GM19452 (cell line): ENCODE data around the gene SFXN4.
"Not testable (repeated sequence)": the region's sequence is repeated elsewhere in the genome, so short reads cannot be mapped to it uniquely, and the experiment has no call there.

Experiments used
- ATAC-seq: cut with Tn5 transposase; IDR thresholded peaks from one replicate; pipeline ENCODE4 v1.9.1; 2021; ENCODE audit not compliant: unreplicated experiment

Gene SFXN4

DNA sequence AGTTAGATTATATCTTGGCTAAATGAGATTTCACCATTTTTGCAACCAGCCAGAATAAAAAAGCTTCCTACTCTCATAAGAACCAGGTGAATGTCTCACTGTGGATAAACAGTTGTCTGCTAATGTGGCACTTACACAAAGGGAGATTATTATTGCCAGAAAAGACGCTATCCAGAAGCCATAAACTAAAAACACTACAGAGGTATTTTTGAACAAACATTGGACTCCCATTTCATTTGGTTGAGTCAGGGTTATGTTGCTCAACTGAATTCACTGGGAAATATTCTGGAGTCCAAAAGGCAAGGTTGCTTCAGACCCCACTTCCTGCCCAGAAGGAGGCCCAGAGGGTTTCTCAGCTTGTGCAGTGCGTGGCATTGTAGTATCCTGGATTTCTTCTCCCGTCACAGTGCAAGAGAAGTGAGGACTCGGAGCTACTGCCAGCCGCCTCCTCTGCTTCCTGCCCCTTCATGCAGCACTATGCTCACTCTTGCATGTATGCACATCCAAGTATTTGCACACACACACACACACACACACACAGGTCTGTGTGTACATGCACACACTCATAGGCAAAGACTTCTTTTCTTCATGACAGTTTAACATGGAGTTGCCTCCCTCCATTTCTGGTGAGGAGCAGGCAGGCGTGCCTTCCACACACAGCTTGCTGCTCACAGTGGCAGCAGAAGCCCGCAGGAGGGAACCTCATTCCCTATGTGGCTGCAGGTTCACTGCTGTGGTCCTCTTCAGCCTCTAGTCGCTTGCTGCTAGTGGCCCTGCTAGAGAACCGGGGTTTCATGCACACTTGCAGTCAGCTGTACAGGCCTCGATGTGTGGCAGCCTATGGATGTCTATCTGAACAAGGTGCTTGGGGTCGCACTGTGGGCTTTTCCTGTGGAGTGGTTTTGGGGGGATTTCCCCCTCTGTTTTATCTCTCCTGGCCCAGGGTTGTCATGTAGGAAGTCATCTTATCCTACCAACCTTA, 51.5 kb downstream of the SFXN4 start:
- ATAC-seq, result no peak

DNA sequence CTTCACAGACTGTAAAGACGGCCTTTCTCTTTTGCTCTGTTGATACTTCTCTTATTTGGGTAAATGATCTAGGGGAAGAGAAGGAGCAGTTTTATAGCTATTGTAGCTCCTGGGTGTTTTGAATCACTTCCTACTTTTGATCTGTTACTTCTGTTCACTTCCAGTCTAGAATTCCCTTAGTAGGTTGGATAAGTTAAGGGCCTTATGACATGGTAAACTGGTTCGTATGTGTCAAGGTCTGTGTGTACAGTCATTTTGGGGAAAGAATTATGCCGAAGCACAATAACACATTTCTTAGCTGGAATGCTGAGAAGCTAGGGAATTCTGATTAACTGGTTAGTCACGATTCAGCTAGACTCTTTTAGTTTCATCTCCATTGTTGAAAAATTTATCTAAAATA, 53.5 kb downstream of the SFXN4 start:
- ATAC-seq, result no peak

DNA sequence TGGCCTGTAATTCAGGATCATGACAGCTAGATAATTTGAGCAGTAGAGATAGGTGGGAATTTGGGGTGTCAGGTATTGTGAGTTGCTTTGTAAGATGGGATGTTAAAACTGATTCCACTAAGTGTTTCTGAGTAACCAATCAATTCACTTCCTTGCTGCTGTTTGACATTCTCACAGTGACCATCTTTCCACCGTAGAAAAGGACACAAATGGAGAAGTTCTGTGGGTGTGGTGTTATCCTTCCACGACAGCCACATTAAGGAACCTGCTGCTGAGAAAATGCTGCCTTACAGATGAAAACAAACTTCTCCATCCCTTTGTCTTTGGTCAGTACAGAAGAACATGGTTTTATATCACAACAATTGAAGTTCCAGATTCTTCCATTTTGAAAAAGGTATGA, 57.7 kb downstream of the SFXN4 start:
- not testable (repeated sequence) for ATAC-seq

DNA sequence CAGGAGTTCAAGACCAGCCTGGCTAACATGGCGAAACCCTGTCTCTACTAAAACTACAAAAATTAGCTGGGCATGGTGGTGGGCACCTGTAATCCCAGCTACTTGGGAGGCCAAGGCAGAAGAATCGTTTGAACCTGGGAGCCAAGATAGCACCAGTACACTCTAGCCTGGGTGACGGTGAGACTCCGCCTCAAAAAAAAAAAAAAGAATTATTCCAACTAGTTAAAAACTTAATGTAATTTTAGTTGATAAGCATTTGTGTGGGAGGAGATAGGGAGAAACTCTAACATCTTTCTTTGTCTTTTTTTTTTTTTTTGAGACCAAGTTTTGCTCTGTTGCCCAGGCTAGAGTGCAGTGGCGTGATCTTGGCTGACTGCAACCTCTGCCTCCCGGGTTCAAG, 58.4 kb downstream of the SFXN4 start:
- ATAC-seq, result not testable (repeated sequence)

DNA sequence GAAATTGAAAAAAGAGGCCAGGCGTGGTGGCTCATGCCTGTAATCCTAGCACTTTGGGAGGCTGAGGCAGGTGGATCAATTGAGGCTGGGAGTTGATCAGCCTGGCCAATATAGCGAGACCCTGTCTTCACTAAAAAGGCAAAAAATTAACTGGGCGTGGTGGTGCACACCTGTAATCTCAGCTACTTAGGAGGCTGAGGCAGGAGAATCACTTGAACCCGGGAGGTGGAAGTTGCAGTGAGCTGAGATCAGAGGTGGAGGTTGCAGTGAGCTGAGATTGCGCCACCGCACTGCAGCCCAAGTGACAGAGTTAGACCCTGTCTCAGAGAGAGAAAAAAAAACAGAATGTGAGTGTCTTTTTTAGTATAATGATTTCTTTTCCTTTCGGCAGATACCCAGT, 59.6 kb downstream of the SFXN4 start:
- not testable (repeated sequence) for ATAC-seq

DNA sequence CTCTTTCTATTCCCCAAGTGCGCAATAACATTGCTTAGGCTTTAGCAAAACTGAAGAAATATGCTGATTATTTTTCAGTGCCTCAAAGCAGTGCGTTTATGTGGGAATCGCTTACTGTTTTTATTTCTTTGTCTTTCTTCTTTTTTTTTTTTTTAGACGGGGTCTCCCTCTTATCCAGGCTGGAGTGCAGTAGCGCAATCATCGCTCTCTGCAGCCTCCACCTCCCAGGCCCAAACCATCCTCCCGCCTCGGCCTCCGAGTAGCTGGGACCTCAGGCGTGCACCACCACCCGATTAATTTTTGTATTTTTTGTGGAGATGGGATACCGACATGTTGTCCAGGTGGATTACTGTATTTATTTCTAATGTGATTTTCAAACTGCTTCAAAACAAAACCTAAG, 60.4 kb downstream of the SFXN4 start:
- no peak for ATAC-seq

DNA sequence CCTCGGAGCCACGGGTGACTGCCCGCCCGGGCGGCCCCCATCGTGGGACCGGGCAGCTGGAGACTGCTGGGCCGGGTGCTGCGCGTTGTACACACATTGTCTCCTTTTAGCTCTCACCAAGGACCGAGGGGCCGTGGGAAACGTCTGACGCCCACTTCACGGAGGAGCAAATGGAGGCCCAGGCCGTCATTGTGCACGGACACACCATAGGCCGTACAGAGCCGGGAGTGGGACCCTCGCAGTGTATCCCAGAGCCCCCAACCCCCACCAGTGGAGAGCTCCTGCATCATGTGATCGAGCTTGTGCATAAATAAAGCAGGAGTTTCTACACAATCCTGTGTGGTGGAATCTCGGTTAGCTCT, 60.9 kb downstream of the SFXN4 start:
- ATAC-seq, result no peak

DNA sequence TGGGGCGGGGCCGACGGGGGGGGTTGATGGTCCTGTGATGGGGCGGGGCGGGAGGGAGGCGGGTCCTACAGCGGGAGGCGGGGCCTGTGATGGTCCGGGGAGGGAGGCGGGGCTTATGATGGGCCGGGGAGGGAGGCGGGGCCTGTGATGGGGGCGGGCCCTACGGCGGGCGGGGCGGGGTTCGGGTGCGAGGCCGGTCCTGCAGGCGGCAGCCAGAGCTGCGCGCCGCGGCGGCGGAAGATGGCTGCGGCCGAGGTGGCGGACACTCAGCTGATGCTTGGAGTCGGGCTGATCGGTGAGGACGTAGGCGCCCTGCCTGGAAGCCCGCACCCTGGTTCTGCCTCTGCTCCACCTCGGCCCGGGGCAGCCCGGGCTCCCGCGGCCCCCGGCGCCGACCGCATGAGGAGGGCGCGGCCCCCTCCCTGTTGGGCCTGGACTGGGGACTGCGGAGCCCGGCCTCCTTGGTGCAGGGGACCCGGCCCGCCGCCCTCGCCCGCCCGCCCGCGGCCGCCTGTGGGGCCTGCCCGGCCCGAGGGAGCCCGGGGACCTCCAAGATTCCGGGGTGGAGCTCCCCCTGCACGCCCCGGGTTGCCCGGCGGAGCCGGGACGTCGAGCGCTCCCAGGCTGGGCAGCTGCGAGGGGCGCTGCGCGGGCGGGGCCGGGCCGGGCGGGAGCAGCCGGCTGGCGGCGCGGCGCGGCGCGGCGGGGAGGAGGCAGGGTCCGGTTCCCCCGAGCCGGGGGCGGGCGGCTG, 61.4 kb downstream of the SFXN4 start, which contains the start of gene DENND10:
Gene DENND10, plus strand, starts transcription at position 211 of the 751 bp plus-strand sequence. Its CDS starts 30 bp downstream, at position 241.
- peak; percentile 93 for ATAC-seq

DNA sequence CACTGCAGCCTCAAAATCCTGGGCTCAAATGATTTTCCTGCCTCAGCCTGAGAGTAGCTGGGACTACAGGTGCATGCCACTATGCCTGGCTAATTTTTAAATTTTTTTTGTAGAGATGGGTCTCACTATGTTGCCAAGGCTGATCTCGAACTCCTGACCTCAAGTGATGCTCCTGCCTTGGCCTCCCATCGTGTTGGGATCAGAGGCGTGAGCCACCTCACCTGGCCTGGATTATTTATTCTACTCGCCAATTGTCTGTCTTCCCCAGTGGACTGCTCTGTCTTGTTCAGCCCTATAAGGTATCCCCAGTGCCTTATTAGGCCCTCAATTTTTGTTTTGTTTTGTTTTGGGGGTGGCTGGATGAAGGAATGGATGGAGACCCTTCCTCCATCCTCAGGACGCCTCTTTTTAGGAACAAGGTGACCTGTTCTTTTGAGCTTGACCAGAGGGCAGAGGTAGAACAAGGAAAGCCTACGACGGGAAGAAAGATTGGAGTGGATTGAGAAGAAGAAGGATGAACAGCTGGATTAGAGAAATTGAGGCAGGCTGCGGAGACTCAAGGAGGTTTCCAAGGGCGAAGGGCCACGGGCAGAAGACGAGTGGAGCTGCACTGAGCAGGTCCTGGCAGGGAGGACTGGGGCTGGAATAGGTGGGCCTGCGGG, 62.1 kb downstream of the SFXN4 start:
- no peak for ATAC-seq

DNA sequence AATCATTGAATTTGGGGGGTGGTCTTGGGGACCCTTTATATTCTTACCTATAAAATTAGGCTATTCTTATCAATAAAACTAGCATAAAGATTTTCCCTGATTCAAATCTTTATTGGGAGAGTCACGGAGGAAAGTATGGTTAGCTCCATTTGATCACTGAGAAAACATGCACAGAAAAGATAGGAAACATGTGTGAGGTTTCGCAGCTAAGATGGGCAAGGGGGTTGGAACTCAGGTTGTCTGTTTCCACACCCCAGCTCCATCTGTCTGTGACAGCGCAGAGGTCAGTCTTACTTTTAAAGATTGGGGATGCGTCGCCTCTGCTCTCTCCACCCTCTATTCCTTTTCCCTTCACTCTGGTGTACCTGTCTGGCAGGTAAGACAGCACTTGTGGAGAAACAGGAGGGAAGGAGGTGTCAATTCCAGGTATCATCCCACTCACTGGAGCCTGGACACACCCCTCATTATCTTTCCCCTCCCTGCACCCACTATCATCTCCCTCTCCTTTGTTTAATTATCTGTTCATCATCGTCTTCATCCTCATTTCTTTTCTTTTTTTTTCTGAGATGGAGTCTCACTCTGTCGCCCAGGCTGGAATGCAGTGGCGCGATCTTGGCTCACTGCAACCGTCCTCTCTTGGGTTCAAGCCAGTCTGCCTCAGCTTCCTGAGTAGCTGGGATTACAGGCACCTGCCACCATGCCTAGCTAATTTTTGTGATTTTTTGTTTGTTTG, 64.0 kb downstream of the SFXN4 start:
- ATAC-seq, result no peak

DNA sequence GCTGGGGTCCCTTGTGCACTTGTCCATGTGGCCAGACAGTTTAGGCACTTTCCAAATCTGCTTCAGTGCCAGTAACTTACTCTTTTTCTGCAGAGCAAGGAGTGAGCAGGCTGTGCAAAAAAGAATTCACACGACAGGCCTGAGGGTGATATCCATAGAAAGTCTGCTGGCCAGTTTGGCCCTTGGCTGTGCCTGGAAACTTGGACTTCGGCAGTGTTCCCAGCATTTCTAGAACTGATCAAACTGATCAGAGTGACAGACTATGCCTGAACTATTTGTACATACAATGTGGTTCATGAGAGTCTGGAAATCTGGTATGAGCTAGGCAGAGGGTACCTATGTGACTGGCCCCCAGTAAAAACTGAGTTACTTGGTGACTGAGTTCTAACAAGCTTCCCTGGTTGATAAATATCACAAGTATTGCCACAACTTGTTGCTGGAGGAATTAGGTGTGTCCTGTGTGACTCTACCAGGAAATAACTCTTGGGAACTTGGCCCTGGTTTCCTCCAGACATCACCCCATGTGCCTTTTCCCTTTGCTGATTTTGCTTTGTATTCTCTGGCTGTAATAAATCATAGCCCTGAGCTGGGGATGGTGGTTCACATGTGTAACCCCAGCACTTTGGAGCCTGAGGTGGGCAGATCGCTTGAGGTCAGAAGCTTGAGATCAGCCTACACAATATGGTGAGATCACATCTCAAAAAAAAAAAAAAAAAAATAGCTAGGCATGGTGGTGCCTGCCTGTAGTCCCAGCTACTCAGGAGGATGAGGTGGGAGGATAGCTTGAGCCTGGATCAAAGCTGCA, 64.9 kb downstream of the SFXN4 start:
- ATAC-seq, result no peak

DNA sequence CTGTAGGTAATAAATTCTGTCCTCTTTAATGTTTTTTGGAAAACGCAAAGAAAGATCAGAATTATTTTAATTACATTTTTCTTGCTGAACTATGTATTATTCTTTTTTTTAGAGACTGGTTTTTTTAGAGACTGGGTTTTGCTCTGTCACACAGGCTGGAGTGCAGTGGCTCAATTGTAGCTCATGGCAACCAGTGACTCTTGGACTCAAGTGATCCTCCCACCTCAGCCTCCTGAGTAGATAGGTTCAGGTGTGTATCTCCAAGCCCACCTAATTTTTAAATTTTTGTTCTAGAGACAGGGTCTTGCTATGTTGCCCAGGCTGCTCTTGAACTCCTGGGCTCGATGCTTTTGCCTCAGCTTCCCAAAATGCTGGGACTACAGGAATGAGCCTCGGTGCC, 66.9 kb downstream of the SFXN4 start:
- ATAC-seq, result no peak

DNA sequence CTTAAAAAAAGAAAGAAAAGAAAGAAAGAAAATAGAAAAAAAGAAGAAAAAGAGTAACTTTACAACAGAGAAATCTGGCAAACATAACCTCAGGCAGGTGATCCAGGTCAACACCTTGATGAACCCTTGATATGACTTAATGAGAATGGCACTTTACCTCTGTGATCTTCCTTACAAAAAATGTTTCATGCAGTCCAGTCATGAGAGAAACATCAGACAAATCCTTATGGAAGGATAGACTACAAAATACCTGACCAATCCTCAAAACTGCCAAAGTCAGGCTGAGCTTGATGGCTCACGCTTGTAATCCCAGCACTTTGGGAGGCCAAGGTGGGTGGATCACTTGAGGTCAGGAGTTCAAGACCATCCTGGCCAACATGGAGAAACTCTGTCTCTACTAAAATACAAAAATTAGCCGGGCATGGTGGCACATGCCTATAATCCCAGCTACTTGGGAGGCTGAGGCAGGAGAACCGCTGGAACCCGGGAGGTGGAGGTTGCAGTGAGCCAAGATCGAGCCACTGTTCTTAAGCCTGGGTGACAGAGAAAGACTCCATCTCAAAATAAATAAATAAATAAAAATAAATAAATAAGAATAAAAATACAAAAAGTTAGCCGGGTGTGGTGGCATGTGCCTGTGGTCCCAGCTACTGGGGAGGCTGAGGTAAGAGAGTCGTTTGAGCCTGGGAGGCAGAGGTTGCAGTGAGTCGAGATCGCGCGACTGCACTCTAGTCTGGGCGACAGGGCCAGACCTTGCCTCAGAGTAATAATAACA, 68.7 kb downstream of the SFXN4 start:
- ATAC-seq, result not testable (repeated sequence)

DNA sequence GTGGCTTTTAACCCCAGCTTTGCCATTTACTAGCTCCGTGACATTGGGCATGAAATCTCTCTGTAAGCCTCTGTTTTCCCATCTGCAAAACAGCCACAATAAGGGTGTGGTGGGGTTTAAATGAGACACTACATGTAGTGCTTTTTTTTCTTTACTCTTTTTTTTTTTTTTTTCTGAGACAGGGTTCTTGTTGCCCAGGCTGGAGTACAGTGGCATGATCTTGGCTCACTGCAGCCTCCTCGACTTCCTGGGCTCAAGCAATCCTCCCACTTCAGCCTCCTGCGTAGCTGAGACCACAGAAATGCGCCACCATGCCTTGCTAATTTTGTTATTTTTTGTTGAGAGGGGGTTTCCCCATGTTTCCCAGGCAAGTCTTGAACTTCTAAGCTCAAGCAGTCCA, 69.9 kb downstream of the SFXN4 start:
- ATAC-seq, result no peak

DNA sequence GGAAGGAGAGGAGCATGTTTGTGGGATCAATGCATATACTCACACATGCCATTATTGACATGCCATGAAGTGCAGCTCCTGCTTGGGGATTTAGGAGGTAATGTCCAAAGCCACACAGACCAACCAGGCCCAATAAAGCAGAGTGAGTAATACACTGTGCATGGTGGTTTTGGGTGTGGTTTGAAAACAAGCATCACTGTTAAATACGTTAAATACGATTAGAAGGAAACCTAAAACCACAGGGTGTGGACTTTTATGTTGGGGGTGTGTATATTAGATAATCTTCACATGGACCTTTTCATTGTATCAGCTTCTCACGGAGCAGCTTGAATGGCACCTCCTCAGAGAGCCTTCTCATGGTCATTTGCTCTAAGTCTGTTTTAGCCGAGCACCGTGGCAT, 74.5 kb downstream of the SFXN4 start:
- ATAC-seq, result no peak
